Measurements from ENCODE around the gene FCHO2. TPM values are rescaled to one million over a fixed set of nuclear protein-coding genes. Genes with fewer than 3 reads are reported as not detected.
A peak's percentile ranks its signal among the peaks of the same experiment; 100 is the strongest.
"Not testable (repeated sequence)": the region's sequence is repeated elsewhere in the genome, so short reads cannot be mapped to it uniquely, and the experiment has no call there.

The FCHO2 gene
- total RNA-seq, 2 donors from 2014 or later = 5.9 to 18.2 TPM

DNA sequence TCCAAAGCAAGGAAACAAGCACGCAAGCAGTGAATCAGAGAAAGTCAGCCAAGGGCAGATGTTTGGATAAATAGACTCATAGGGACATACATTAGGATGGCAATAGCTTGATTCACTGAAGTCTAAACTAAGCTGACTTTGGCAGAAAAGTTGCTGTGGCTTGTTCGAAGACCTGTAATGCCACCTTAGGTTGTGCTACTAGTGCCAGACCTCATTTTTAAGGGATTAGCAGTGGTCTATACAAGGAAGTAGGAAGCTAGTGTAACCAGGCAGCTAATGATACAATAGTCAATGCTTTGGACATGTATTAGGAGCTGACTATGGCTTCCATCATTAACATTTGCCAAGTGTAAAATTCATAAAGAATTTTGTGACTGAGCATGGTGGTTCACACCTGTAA, 63.1 kb downstream of the FCHO2 start:
- no peak for TF ChIP-seq CTCF (IDR thresholded peaks at IDR 0.05)
- no peak for TF ChIP-seq POLR2A (IDR thresholded peaks at IDR 0.05)
- Histone ChIP-seq H3K27ac (no peak overlapping the region), H3K4me1 (no peaks in the 10 kb centered on the region), H3K4me3 (no peak overlapping the region), H3K36me3 (replicated peaks in 1 of 2; ENCODE audit: insufficient read depth in 1 of 2, low read depth in 2 of 2) (peaks cover 0 to 3% of the 10 kb centered on the region in 2 donors), H3K9me3 (no peaks in the 10 kb centered on the region), H3K27me3 (no peaks in the 10 kb centered on the region)
- intact Hi-C loops (cut with DNase I) = no loop called here
- WGBS, 2 donors = 96 to 97% methylated on average over 2 of the region's 2 CpGs
- DNase-seq = no peak
- ATAC-seq = no peak

- H3K9me3 ChIP-seq = no peaks in the 10 kb centered on the region
- H3K27me3 ChIP-seq = no peaks in the 10 kb centered on the region
- 58 to 73% methylated on average over 2 of the region's 2 CpGs for whole genome bisulfite sequencing, 2 donors
- no peak overlapping the region for H3K27ac ChIP-seq
- no peak for DNase-seq
- peaks cover 0 to 3% of the 10 kb centered on the region in 2 donors for H3K36me3 ChIP-seq (replicated peaks in 1 of 2; ENCODE audit: insufficient read depth in 1 of 2, low read depth in 2 of 2)
- no peak overlapping the region for H3K4me3 ChIP-seq
- H3K4me1 ChIP-seq = no peaks in the 10 kb centered on the region
- intact Hi-C loops (cut with DNase I) = no loop called here
- TF ChIP-seq POLR2A (IDR thresholded peaks at IDR 0.05) (no peak), CTCF (IDR thresholded peaks at IDR 0.05) (no peak)
- ATAC-seq = no peak
Measured at GRCh38 chr5:73019766-73020165, 63.9 kb downstream of the FCHO2 start.

DNA sequence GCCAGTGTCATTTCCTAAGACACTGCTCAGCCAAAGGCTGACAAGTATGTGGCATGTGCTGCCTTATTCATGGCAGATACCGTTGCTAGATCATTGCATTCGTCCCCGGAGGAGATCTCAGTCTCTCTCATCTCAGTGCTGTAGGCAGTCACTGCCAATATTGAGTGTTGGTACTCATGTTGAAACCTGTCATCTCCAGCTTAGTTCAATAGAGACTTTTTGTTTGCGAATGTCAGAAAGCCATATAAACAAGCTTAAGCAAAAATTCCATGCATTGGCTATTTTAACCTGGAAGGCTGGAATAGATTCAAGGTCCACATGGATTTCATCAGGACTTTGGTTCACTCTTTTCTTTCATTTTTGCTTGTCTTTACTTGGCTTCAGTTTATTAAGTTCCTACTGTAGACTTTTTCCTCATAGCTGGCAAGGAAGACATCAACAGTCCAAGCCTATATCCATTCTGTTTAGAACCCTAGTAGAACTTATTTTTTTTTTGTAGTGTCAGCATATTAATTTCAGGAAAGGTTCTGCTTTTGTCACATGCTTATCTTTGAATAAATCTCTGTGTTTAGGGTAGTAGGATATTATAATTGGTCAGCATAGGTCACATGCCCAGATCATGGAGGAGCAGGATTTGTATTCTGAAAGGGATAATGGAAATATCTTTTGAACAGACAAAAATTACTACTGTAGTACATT, 66.8 kb downstream of the FCHO2 start:
- 37 to 45% methylated on average over 4 of the region's 4 CpGs for WGBS, 2 donors
- peaks cover 0 to 4% of the 10 kb centered on the region in 2 donors for H3K36me3 ChIP-seq (replicated peaks in 1 of 2; ENCODE audit: insufficient read depth in 1 of 2, low read depth in 2 of 2)
- ATAC-seq = no peak

GRCh38 chr5:73024946-73025544, 69.2 kb downstream of the FCHO2 start:
- not testable (repeated sequence) for ATAC-seq

More for the DNA sequence above, 66.8 kb downstream of the FCHO2 start:
- H3K9me3 ChIP-seq = no peaks in the 10 kb centered on the region
- H3K27ac ChIP-seq = no peak overlapping the region
- no peak for TF ChIP-seq POLR2A (IDR thresholded peaks at IDR 0.05)
- no peak for TF ChIP-seq CTCF (IDR thresholded peaks at IDR 0.05)
- DNase-seq = no peak
- H3K4me1 ChIP-seq = no peaks in the 10 kb centered on the region
- H3K27me3 ChIP-seq = no peaks in the 10 kb centered on the region
- intact Hi-C loops (cut with DNase I) = no loop called here
- no peak overlapping the region for H3K4me3 ChIP-seq

GRCh38 chr5:73027361-73027760, 71.5 kb downstream of the FCHO2 start:
- Histone ChIP-seq H3K4me3 (no peak overlapping the region), H3K27ac (no peak overlapping the region), H3K9me3 (no peaks in the 10 kb centered on the region), H3K27me3 (no peaks in the 10 kb centered on the region), H3K36me3 (replicated peaks in 1 of 2; ENCODE audit: insufficient read depth in 1 of 2, low read depth in 2 of 2) (peaks cover 0 to 2% of the 10 kb centered on the region in 2 donors), H3K4me1 (no peaks in the 10 kb centered on the region)
- 63 to 69% methylated on average over 2 of the region's 2 CpGs for WGBS, 2 donors
- intact Hi-C loops (cut with DNase I) = no loop called here
- TF ChIP-seq POLR2A (IDR thresholded peaks at IDR 0.05) (no peak), CTCF (IDR thresholded peaks at IDR 0.05) (peak in 1 of 7 experiments; percentile 29)
- DNase-seq (no peak), ATAC-seq (no peak)

More at GRCh38 chr5:73024946-73025544, 69.2 kb downstream of the FCHO2 start:
- 98 to 99% methylated on average over 9 of the region's 9 CpGs for WGBS, 2 donors
- H3K9me3 ChIP-seq; H3K36me3 ChIP-seq (replicated peaks in 1 of 2; ENCODE audit: insufficient read depth in 1 of 2, low read depth in 2 of 2); H3K27ac ChIP-seq; intact Hi-C loops (cut with DNase I); DNase-seq; H3K4me3 ChIP-seq; H3K4me1 ChIP-seq; H3K27me3 ChIP-seq: not testable (repeated sequence)

Data from body of pancreas (tissue), 4 donors.